ENCODE measurements around the gene ABO. TPM values are rescaled to one million over a fixed set of nuclear protein-coding genes. Genes with fewer than 3 reads are reported as not detected.
"Not testable (repeated sequence)": the region's sequence is repeated elsewhere in the genome, so short reads cannot be mapped to it uniquely, and the experiment has no call there.

The ABO gene
- total RNA-seq, 1 experiment from 2014 or later: 19.1 TPM

GRCh38 chr9:133273819-133274218 lies 1.2 kb downstream of the ABO start:
- DNase-seq (ENCODE audit: low read depth): no peak
- in situ Hi-C loops (cut with HindIII; ENCODE audit: low pct_unique_long_range_greater_than_20kb, low sequenced_read_pairs): no loop called here

- DNase-seq (ENCODE audit: low read depth): no peak
- in situ Hi-C loops (cut with HindIII; ENCODE audit: low pct_unique_long_range_greater_than_20kb, low sequenced_read_pairs): no loop called here
Observed at GRCh38 chr9:133273098-133273497, 1.9 kb downstream of the ABO start.

- in situ Hi-C loops (cut with HindIII; ENCODE audit: low pct_unique_long_range_greater_than_20kb, low sequenced_read_pairs): no loop called here
- DNase-seq (ENCODE audit: low read depth): peak; percentile 88
Observed at GRCh38 chr9:133269537-133270362, 5.3 kb downstream of the ABO start.

GRCh38 chr9:133269136-133269535 lies 5.9 kb downstream of the ABO start:
- in situ Hi-C loops (cut with HindIII; ENCODE audit: low pct_unique_long_range_greater_than_20kb, low sequenced_read_pairs): not testable (repeated sequence)

GRCh38 chr9:133268335-133269056 lies 6.5 kb downstream of the ABO start:
- in situ Hi-C loops (cut with HindIII; ENCODE audit: low pct_unique_long_range_greater_than_20kb, low sequenced_read_pairs): no loop called here
- no peak for DNase-seq (ENCODE audit: low read depth)

More at GRCh38 chr9:133269136-133269535, 5.9 kb downstream of the ABO start:
- DNase-seq (ENCODE audit: low read depth): peak; percentile 75

- DNase-seq (ENCODE audit: low read depth): no peak
- in situ Hi-C loops (cut with HindIII; ENCODE audit: low pct_unique_long_range_greater_than_20kb, low sequenced_read_pairs): no loop called here
Observed at GRCh38 chr9:133264235-133264764, 10.7 kb downstream of the ABO start.

- in situ Hi-C loops (cut with HindIII; ENCODE audit: low pct_unique_long_range_greater_than_20kb, low sequenced_read_pairs): no loop called here
Observed at GRCh38 chr9:133263557-133263956, 11.4 kb downstream of the ABO start.

GRCh38 chr9:133262226-133262625 lies 12.8 kb downstream of the ABO start:
- in situ Hi-C loops (cut with HindIII; ENCODE audit: low pct_unique_long_range_greater_than_20kb, low sequenced_read_pairs): no loop called here
- no peak for DNase-seq (ENCODE audit: low read depth)

More at GRCh38 chr9:133263557-133263956, 11.4 kb downstream of the ABO start:
- DNase-seq (ENCODE audit: low read depth): no peak

GRCh38 chr9:133261753-133262120 lies 13.3 kb downstream of the ABO start:
- no peak for DNase-seq (ENCODE audit: low read depth)
- in situ Hi-C loops (cut with HindIII; ENCODE audit: low pct_unique_long_range_greater_than_20kb, low sequenced_read_pairs): no loop called here

- in situ Hi-C loops (cut with HindIII; ENCODE audit: low pct_unique_long_range_greater_than_20kb, low sequenced_read_pairs): no loop called here
- DNase-seq (ENCODE audit: low read depth): no peak
Observed at GRCh38 chr9:133261103-133261752, 13.8 kb downstream of the ABO start.

GRCh38 chr9:133260334-133261102 lies 14.5 kb downstream of the ABO start:
- DNase-seq (ENCODE audit: low read depth): no peak
- in situ Hi-C loops (cut with HindIII; ENCODE audit: low pct_unique_long_range_greater_than_20kb, low sequenced_read_pairs): no loop called here

- peak; percentile 93 for DNase-seq (ENCODE audit: low read depth)
- in situ Hi-C loops (cut with HindIII; ENCODE audit: low pct_unique_long_range_greater_than_20kb, low sequenced_read_pairs): no loop called here
Observed at GRCh38 chr9:133258061-133259015, 16.7 kb downstream of the ABO start.

- in situ Hi-C loops (cut with HindIII; ENCODE audit: low pct_unique_long_range_greater_than_20kb, low sequenced_read_pairs): no loop called here
- peak; percentile 48 for DNase-seq (ENCODE audit: low read depth)
Observed at GRCh38 chr9:133257465-133257956, 17.5 kb downstream of the ABO start.

GRCh38 chr9:133256686-133257091 lies 18.3 kb downstream of the ABO start:
- in situ Hi-C loops (cut with HindIII; ENCODE audit: low pct_unique_long_range_greater_than_20kb, low sequenced_read_pairs): no loop called here
- DNase-seq (ENCODE audit: low read depth): no peak

- in situ Hi-C loops (cut with HindIII; ENCODE audit: low pct_unique_long_range_greater_than_20kb, low sequenced_read_pairs): no loop called here
- DNase-seq (ENCODE audit: low read depth): no peak
Observed at GRCh38 chr9:133256136-133256461, 18.9 kb downstream of the ABO start.

- in situ Hi-C loops (cut with HindIII; ENCODE audit: low pct_unique_long_range_greater_than_20kb, low sequenced_read_pairs): no loop called here
- no peak for DNase-seq (ENCODE audit: low read depth)
Observed at GRCh38 chr9:133255371-133256135, 19.4 kb downstream of the ABO start.
